OCI-LY7 (cell line): ENCODE data around the gene ABCG4.

Experiments
- EZH2phosphoT487 ChIP-seq: fragments of 200-600 bp; sonication (generic); IDR thresholded peaks from 2 replicates; pipeline ENCODE4 v1.6.1; 2018; ENCODE audit warnings: low read depth, borderline replicate concordance, mild to moderate bottlenecking, mixed run types, antibody characterized with exemption, low read length, moderate library complexity, mixed read lengths
- TF ChIP-seq, protein P1 (sequence below): fragments of 200-600 bp; sonication (generic); conservative IDR thresholded peaks from 2 replicates; pipeline ENCODE4 v1.5.1; 2014; ENCODE audit warnings: mild to moderate bottlenecking, antibody characterized with exemption, low read length, moderate library complexity, mixed read lengths

- TF ChIP-seq, protein P1, sequence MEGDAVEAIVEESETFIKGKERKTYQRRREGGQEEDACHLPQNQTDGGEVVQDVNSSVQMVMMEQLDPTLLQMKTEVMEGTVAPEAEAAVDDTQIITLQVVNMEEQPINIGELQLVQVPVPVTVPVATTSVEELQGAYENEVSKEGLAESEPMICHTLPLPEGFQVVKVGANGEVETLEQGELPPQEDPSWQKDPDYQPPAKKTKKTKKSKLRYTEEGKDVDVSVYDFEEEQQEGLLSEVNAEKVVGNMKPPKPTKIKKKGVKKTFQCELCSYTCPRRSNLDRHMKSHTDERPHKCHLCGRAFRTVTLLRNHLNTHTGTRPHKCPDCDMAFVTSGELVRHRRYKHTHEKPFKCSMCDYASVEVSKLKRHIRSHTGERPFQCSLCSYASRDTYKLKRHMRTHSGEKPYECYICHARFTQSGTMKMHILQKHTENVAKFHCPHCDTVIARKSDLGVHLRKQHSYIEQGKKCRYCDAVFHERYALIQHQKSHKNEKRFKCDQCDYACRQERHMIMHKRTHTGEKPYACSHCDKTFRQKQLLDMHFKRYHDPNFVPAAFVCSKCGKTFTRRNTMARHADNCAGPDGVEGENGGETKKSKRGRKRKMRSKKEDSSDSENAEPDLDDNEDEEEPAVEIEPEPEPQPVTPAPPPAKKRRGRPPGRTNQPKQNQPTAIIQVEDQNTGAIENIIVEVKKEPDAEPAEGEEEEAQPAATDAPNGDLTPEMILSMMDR: no peak
- TF ChIP-seq EZH2phosphoT487: no peak
These were observed 22.1 kb upstream of the ABCG4 start for GRCh38 chr11:119126675-119127268.
